ENCODE results near the gene HIP1. TPM values are rescaled to one million over a fixed set of nuclear protein-coding genes. Genes with fewer than 3 reads are reported as not detected.
"Not testable (repeated sequence)": the region's sequence is repeated elsewhere in the genome, so short reads cannot be mapped to it uniquely, and the experiment has no call there.

Gene HIP1
- total RNA-seq, 2 donors from 2014 or later, result 12.2 to 13.6 TPM

DNA sequence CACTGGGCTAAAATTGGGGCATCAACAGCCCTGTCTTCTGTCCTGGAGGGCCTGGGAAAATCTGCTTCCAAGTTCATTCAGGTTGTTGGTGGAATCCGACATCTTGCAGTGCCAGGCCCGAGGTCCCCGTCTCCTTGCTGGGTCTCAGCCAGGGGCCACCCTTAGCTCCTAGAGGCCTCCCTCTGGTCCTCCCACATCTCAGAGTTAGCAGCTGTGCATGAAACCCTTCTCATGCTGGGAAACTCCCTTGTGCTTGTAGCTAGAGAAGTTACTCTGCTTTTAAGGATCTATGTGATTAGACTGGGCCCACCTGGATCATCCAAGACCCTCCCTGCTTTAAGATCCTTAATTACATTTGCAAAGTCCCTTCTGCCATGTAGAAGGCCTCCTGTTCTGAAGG is 15.3 kb downstream of the HIP1 start:
- H3K4me1 ChIP-seq, result peaks cover 0 to 13% of the 10 kb centered on the region in 2 donors
- no peak for DNase-seq (ENCODE audit: low spot score)
- TF ChIP-seq, protein P1, sequence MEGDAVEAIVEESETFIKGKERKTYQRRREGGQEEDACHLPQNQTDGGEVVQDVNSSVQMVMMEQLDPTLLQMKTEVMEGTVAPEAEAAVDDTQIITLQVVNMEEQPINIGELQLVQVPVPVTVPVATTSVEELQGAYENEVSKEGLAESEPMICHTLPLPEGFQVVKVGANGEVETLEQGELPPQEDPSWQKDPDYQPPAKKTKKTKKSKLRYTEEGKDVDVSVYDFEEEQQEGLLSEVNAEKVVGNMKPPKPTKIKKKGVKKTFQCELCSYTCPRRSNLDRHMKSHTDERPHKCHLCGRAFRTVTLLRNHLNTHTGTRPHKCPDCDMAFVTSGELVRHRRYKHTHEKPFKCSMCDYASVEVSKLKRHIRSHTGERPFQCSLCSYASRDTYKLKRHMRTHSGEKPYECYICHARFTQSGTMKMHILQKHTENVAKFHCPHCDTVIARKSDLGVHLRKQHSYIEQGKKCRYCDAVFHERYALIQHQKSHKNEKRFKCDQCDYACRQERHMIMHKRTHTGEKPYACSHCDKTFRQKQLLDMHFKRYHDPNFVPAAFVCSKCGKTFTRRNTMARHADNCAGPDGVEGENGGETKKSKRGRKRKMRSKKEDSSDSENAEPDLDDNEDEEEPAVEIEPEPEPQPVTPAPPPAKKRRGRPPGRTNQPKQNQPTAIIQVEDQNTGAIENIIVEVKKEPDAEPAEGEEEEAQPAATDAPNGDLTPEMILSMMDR (IDR thresholded peaks at IDR 0.05), result no peak

DNA sequence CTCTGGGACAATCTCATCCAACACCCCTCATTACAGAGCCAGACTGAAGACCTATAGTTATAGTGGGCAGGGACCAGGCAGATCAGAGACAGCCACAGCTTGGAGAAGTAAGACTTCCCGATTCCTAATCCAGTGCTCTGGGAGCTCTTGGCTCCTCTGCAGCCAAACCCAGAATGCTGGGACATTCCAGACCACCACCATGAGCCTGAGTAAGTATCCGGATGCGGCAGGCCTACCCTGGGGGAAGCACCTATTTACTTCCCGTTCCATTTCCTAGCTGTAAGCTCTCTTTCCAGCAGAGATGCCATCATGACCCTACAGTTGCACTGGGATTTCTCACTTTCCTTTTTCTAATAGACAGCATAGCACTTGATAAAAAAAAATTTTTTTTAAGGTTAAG is 16.4 kb downstream of the HIP1 start:
- TF ChIP-seq, protein P1 (IDR thresholded peaks at IDR 0.05), result no peak
- Histone ChIP-seq H3K4me3 (no peak overlapping the region), H3K9me3 (no peaks in the 10 kb centered on the region), H3K27me3 (no peaks in the 10 kb centered on the region), H3K36me3 (no peaks in the 10 kb centered on the region), H3K27ac (no peak overlapping the region), H3K4me1 (peaks cover 0 to 6% of the 10 kb centered on the region in 2 donors)
- no peak for DNase-seq (ENCODE audit: low spot score)

More for the DNA sequence above, 15.3 kb downstream of the HIP1 start:
- Histone ChIP-seq H3K9me3 (no peaks in the 10 kb centered on the region), H3K4me3 (no peak overlapping the region), H3K27me3 (no peaks in the 10 kb centered on the region), H3K27ac (no peak overlapping the region), H3K36me3 (no peaks in the 10 kb centered on the region)

DNA sequence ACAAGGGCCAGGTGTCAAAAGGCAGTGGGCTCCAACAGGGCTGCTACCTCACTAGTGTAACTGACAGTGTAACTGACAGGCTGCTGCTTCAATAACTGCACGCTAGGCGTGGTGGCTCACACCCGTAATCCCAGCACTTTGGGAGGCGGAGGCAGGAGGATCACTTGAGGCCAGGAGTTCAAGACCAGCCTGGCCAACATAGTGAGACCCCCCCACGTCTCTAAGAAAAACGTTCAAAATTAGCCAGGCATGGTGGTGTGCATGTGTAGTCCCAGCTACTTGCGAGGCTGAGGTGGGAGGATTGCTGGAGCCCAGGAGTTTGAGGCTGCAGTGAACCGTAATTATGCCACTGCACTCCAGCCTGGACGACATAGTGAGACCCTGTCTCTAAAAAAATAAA is 16.8 kb downstream of the HIP1 start:
- H3K4me1 ChIP-seq; H3K27ac ChIP-seq; H3K36me3 ChIP-seq; H3K27me3 ChIP-seq; H3K4me3 ChIP-seq; H3K9me3 ChIP-seq; DNase-seq (ENCODE audit: low spot score): not testable (repeated sequence)

DNA sequence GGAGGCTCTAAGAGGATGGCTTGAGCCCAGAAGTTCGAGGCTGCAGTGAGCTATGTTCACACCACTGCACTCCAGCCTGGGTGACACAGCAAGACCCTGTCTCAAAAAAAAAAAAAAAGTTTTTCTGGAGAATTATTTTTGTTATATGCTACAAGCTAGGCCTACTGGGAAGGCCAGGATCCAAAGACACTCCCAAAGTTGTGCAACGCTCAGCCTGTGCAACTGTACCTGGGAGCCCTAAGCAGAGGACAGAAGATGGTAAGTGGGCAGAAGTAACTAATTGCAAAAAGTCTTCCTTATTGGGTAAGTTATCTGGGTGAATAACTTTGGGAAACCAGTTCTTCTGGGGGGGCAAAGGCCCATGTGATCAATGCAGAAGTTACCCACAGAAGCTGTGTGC is 17.3 kb downstream of the HIP1 start:
- Histone ChIP-seq H3K36me3 (no peaks in the 10 kb centered on the region), H3K27me3 (no peaks in the 10 kb centered on the region), H3K4me1 (peaks cover 0 to 6% of the 10 kb centered on the region in 2 donors), H3K9me3 (no peaks in the 10 kb centered on the region), H3K4me3 (no peak overlapping the region), H3K27ac (no peak overlapping the region)
- DNase-seq (ENCODE audit: low spot score), result no peak
- TF ChIP-seq, protein P1 (IDR thresholded peaks at IDR 0.05), result no peak

DNA sequence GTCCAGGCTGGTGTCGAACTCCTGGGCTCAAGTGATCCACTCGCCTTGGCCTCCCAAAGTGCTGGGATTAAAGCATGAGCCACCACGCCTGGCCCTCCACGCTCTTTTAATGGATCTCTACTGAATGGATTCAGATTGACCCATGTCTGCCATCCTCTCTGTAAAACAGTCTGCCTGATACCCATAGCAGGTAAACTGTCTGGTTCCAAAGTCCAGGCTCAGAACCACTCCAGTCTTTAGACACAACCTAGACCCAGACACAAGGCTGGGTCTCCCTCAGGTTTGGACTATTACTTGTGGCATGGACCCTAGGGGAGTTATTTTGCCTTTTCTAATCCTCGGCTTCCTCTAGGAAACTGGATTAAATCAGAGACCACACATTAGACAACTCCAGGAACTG is 19.1 kb downstream of the HIP1 start:
- TF ChIP-seq, protein P1 (IDR thresholded peaks at IDR 0.05), result no peak
- no peak overlapping the region for H3K27ac ChIP-seq
- DNase-seq (ENCODE audit: low spot score), result no peak
- H3K36me3 ChIP-seq, result no peaks in the 10 kb centered on the region
- peaks cover 0 to 6% of the 10 kb centered on the region in 2 donors for H3K4me1 ChIP-seq
- no peaks in the 10 kb centered on the region for H3K27me3 ChIP-seq
- H3K9me3 ChIP-seq, result no peaks in the 10 kb centered on the region
- no peak overlapping the region for H3K4me3 ChIP-seq

DNA sequence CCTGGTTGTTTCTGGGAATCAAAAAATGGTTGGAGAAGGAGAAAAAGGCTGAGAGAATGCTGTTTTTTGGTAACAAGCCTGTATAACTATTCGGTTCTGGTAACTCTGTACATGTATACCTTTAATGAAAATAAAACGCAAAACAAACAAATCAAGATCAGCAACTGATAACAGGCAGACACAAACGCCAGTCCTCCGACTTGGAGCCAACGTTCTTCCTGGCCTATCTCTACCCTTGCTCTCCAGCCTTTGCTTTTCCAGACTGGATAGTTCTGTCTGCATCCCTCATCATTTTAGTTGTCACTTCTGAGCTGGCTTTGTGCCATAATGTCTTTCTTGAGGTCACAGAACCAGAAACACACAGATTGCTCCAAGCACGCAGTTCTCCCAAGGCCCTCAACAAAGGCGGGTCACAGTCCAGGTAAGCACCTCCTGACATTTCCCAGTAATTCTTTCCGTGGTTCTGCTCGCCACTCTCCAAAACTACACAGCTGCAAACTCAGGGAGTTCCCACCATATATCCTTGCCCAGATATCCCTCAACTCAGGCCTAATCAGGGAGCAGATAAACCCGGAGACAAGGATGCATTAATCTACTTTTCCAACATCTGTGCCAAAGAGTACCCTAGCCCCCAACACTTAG is 20.2 kb downstream of the HIP1 start:
- peaks cover 0 to 8% of the 10 kb centered on the region in 2 donors for H3K4me1 ChIP-seq
- H3K36me3 ChIP-seq, result no peaks in the 10 kb centered on the region
- no peak for DNase-seq (ENCODE audit: low spot score)
- no peak overlapping the region for H3K4me3 ChIP-seq
- TF ChIP-seq, protein P1 (IDR thresholded peaks at IDR 0.05), result no peak
- H3K27me3 ChIP-seq, result no peaks in the 10 kb centered on the region
- H3K9me3 ChIP-seq, result no peaks in the 10 kb centered on the region
- no peak overlapping the region for H3K27ac ChIP-seq

DNA sequence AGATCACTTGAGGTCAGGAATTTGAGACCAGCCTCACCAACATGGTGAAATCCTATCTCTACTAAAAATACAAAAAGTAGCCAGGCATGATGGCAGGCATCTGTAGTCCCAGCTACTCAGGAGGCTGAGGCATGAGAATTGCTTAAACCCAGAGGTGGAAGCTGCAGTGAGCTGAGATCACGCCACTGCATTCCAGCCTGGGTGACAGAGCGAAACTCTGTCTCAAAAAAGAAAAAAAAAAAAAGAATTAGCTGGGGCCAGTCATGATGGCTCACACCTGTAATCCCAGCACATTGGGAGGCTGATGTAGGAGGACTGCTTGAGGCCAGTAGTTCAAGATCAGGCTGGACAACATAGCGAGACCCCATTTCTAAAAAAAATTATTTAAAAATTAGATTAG is 21.0 kb downstream of the HIP1 start:
- H3K27ac ChIP-seq; H3K4me1 ChIP-seq; H3K9me3 ChIP-seq; H3K4me3 ChIP-seq; H3K36me3 ChIP-seq; H3K27me3 ChIP-seq; DNase-seq (ENCODE audit: low spot score): not testable (repeated sequence)
